Liver (tissue), 9 donors: ENCODE results near the gene PON2. TPM values are rescaled to one million over a fixed set of nuclear protein-coding genes. Genes with fewer than 3 reads are reported as not detected.

Source experiments
- DNase-seq: peaks from one replicate; pipeline ENCODE4 v3.0.0-alpha.2; 2017; ENCODE audit warnings: low spot score
- H3K27ac ChIP-seq, 2 donors: one replicate each; pipeline ENCODE4 v1.7.0; 2013; ENCODE audit warnings: inconsistent platforms in 2 of 2, low read length in 2 of 2, control low read depth in 1 of 2, low read depth in 1 of 2, mild to moderate bottlenecking in 1 of 2
- H3K27me3 ChIP-seq, 4 donors: one replicate each; pipeline versions ENCODE4 v1.6.1 to v1.7.0; 2013; ENCODE audit warnings: low read length in 3 of 4, inconsistent platforms in 1 of 4, mild to moderate bottlenecking in 1 of 4, moderate library complexity in 1 of 4; ENCODE audit not compliant: control insufficient read depth in 4 of 4, insufficient read depth in 4 of 4
- H3K36me3 ChIP-seq, 4 donors: one replicate each; pipeline versions ENCODE4 v1.6.1 to v1.7.0; 2013; ENCODE audit warnings: low read length in 3 of 4, mild to moderate bottlenecking in 3 of 4, low read depth in 1 of 4, moderate library complexity in 1 of 4; ENCODE audit not compliant: control insufficient read depth in 4 of 4, insufficient read depth in 3 of 4
- H3K4me1 ChIP-seq, 4 donors: one replicate each; pipeline versions ENCODE4 v1.6.1 to v1.7.0; 2013; ENCODE audit warnings: low read length in 3 of 4, mild to moderate bottlenecking in 3 of 4, moderate library complexity in 1 of 4; ENCODE audit not compliant: control insufficient read depth in 4 of 4, insufficient read depth in 4 of 4
- H3K4me3 ChIP-seq, 3 donors: one replicate each; pipeline versions ENCODE4 v1.6.1 to v1.7.0; 2013; ENCODE audit warnings: low read length in 3 of 3, control low read depth in 1 of 3, low read depth in 1 of 3, mild to moderate bottlenecking in 1 of 3
- H3K9ac ChIP-seq, 2 donors: one replicate each; pipeline ENCODE4 v1.7.0; 2013; ENCODE audit warnings: low read length in 2 of 2, mild to moderate bottlenecking in 2 of 2, moderate library complexity in 2 of 2, control low read depth in 1 of 2, low read depth in 1 of 2
- H3K9me3 ChIP-seq, 4 donors: one replicate each; pipeline versions ENCODE4 v1.6.1 to v1.7.0; 2013; ENCODE audit warnings: low read length in 3 of 4; ENCODE audit not compliant: control insufficient read depth in 4 of 4
- EGR1 ChIP-seq, 2 donors: IDR thresholded peaks; 2 replicates each; pipeline ENCODE4 v1.6.1; 2016 to 2018; ENCODE audit warnings: antibody characterized with exemption in 2 of 2, low read depth in 2 of 2
- FOXA1 ChIP-seq: IDR thresholded peaks from 2 replicates; pipeline ENCODE4 v1.6.1; 2016; ENCODE audit warnings: antibody characterized with exemption
- FOXA2 ChIP-seq: IDR thresholded peaks from 2 replicates; pipeline ENCODE4 v1.6.1; 2016; ENCODE audit warnings: antibody characterized with exemption
- GABPA ChIP-seq, 2 donors: IDR thresholded peaks in 1 of 2; conservative IDR thresholded peaks in 1 of 2; 2 replicates each; pipeline ENCODE4 v1.6.1; 2016; ENCODE audit warnings: antibody characterized with exemption in 2 of 2, mild to moderate bottlenecking in 1 of 2, moderate library complexity in 1 of 2
- HNF4A ChIP-seq, 2 donors: conservative IDR thresholded peaks; 2 replicates each; pipeline ENCODE4 v1.6.1; 2016; ENCODE audit warnings: antibody characterized with exemption in 2 of 2, mild to moderate bottlenecking in 2 of 2
- HNF4G ChIP-seq: IDR thresholded peaks from 2 replicates; pipeline ENCODE4 v1.6.1; 2016; ENCODE audit warnings: antibody characterized with exemption
- JUND ChIP-seq, 2 donors: IDR thresholded peaks; 2 replicates each; pipeline ENCODE4 v1.6.1; 2016; ENCODE audit warnings: antibody characterized with exemption in 2 of 2
- NR2F2 ChIP-seq: IDR thresholded peaks from 2 replicates; pipeline ENCODE4 v1.6.1; 2016; ENCODE audit warnings: antibody characterized with exemption
- RAD21 ChIP-seq, 2 donors: IDR thresholded peaks; 2 replicates each; pipeline ENCODE4 v1.6.1; 2016; ENCODE audit warnings: antibody characterized with exemption in 2 of 2, mild to moderate bottlenecking in 2 of 2
- REST ChIP-seq: IDR thresholded peaks from 2 replicates; pipeline ENCODE4 v1.6.1; 2016; ENCODE audit warnings: antibody characterized with exemption, mild to moderate bottlenecking
- RXRA ChIP-seq, 2 donors: IDR thresholded peaks; 2 replicates each; pipeline ENCODE4 v1.6.1; 2017 to 2018; ENCODE audit warnings: antibody characterized with exemption in 2 of 2, mild to moderate bottlenecking in 1 of 2
- TAF1 ChIP-seq: conservative IDR thresholded peaks from 2 replicates; pipeline ENCODE4 v1.6.1; 2016; ENCODE audit warnings: antibody characterized with exemption, mild to moderate bottlenecking
- YY1 ChIP-seq: IDR thresholded peaks from 2 replicates; pipeline ENCODE4 v1.6.1; 2016; ENCODE audit warnings: antibody characterized with exemption, mild to moderate bottlenecking
- WGBS: extraction: QIAGEN DNeasy Blood & Tissue Kit; methylation state at CpG from one replicate; pipeline ENCODE4 v1.1.7; 2013; 5-methylcytosine and 5-hydroxymethylcytosine counted together
- polyA plus RNA-seq, 2 donors: library from polyadenylated mRNA; stranded (reverse) in 1 of 2; unstranded in 1 of 2; fragments of 200-250 nt in 1 of 2; fragments of >200 nt in 1 of 2; fragmentation: Nextera tagmentation in 1 of 2; extraction: Ambion mirVana in 1 of 2; gene quantifications; one replicate each; pipeline versions ENCODE4 v1.2.1 to v1.2.3, GENCODE V29; 2013 to 2015
- total RNA-seq, 2 donors: library from RNA; depleted of rRNA; stranded (reverse); fragments of >200 nt; gene quantifications; one replicate each; pipeline ENCODE4 v1.2.3, GENCODE V29; 2014
- TF ChIP-seq, protein P1 (sequence below): IDR thresholded peaks from 2 replicates; pipeline ENCODE4 v1.6.1; 2016; ENCODE audit warnings: antibody characterized with exemption
- TF ChIP-seq, protein P2 (sequence below): IDR thresholded peaks from 2 replicates; pipeline ENCODE4 v1.6.1; 2016; ENCODE audit warnings: antibody characterized with exemption
- TF ChIP-seq, protein P3 (sequence below): IDR thresholded peaks from 2 replicates; pipeline ENCODE4 v1.6.1; 2016; ENCODE audit warnings: antibody characterized with exemption
- donor health status: healthy.
- donor health status: healthy.
- donor health status: healthy.
- donor health status: healthy.
- donor health status: healthy.

Gene PON2
- total and polyA plus RNA-seq, 4 donors, result 99.1 to 276 (median 169) TPM

DNA sequence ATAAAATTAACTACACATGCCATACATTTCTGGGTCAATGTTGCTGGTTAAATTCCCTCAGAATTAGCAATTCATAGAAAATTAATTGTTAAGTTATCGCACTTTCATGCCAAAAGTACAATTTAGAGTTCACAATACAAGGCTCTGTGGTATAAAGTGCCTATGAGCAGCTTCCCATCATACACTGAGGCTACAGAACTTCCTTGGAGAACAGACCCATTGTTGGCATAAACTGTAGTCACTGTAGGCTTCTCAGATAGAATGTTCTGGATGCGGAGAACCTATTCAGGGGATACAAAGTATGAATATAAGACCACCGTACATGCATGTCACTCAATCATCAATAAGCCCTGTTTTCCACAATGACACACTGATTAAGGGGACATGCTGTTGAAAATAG, 29.6 kb downstream of the PON2 start:
- Histone ChIP-seq H3K4me1 (peaks cover 2 to 21% (median 7%) of the 10 kb centered on the region in 4 donors), H3K9ac (no peak overlapping the region), H3K36me3 (peaks cover 1 to 10% (median 6%) of the 10 kb centered on the region in 4 donors), H3K27ac (no peak overlapping the region), H3K27me3 (no peaks in the 10 kb centered on the region), H3K4me3 (no peak overlapping the region), H3K9me3 (no peaks in the 10 kb centered on the region)
- TF ChIP-seq RXRA (IDR thresholded peaks at IDR 0.05) (no peak), TAF1 (no peak), NR2F2 (no peak), FOXA2 (no peak), REST (no peak), EGR1 (IDR thresholded peaks at IDR 0.05; ENCODE audit: low read depth in 2 of 2) (no peak), JUND (IDR thresholded peaks at IDR 0.05) (no peak)
- TF ChIP-seq, protein P1, sequence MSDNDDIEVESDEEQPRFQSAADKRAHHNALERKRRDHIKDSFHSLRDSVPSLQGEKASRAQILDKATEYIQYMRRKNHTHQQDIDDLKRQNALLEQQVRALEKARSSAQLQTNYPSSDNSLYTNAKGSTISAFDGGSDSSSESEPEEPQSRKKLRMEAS, result no peak
- TF ChIP-seq, protein P2, sequence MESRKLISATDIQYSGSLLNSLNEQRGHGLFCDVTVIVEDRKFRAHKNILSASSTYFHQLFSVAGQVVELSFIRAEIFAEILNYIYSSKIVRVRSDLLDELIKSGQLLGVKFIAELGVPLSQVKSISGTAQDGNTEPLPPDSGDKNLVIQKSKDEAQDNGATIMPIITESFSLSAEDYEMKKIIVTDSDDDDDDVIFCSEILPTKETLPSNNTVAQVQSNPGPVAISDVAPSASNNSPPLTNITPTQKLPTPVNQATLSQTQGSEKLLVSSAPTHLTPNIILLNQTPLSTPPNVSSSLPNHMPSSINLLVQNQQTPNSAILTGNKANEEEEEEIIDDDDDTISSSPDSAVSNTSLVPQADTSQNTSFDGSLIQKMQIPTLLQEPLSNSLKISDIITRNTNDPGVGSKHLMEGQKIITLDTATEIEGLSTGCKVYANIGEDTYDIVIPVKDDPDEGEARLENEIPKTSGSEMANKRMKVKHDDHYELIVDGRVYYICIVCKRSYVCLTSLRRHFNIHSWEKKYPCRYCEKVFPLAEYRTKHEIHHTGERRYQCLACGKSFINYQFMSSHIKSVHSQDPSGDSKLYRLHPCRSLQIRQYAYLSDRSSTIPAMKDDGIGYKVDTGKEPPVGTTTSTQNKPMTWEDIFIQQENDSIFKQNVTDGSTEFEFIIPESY, result no peak
- 97% methylated on average over 3 of the region's 3 CpGs for WGBS
- DNase-seq, result no peak

GRCh38 chr7:95404316-95404865, 30.4 kb downstream of the PON2 start:
- no peak for DNase-seq
- Histone ChIP-seq H3K27me3 (no peaks in the 10 kb centered on the region), H3K27ac (no peak overlapping the region), H3K4me3 (no peak overlapping the region), H3K36me3 (peaks cover 0 to 10% (median 4%) of the 10 kb centered on the region in 4 donors), H3K9me3 (no peaks in the 10 kb centered on the region), H3K4me1 (peaks cover 2 to 28% (median 13%) of the 10 kb centered on the region in 4 donors), H3K9ac (no peak overlapping the region)
- TF ChIP-seq JUND (IDR thresholded peaks at IDR 0.05), result no peak
- TF ChIP-seq EGR1 (IDR thresholded peaks at IDR 0.05; ENCODE audit: low read depth in 2 of 2), result no peak
- TF ChIP-seq, protein P3, sequence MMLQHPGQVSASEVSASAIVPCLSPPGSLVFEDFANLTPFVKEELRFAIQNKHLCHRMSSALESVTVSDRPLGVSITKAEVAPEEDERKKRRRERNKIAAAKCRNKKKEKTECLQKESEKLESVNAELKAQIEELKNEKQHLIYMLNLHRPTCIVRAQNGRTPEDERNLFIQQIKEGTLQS, result no peak
- TF ChIP-seq GABPA (IDR thresholded peaks at IDR 0.05 in 1 of 2, conservative IDR thresholded peaks at IDR 0.05 in 1 of 2), result no peak
- TF ChIP-seq REST, result no peak
- TF ChIP-seq FOXA2, result no peak
- no peak for TF ChIP-seq YY1
- no peak for TF ChIP-seq HNF4A (conservative IDR thresholded peaks at IDR 0.05)
- TF ChIP-seq RXRA (IDR thresholded peaks at IDR 0.05), result no peak
- no peak for TF ChIP-seq TAF1
- TF ChIP-seq RAD21 (IDR thresholded peaks at IDR 0.05), result no peak
- TF ChIP-seq, protein P2, result no peak
- TF ChIP-seq FOXA1, result no peak
- no peak for TF ChIP-seq HNF4G
- no peak for TF ChIP-seq NR2F2
- 38% methylated on average over 4 of the region's 4 CpGs for WGBS
